HUES6 (cell line): Measurements from ENCODE around the gene ATAD3C.
"Not testable (repeated sequence)": the region's sequence is repeated elsewhere in the genome, so short reads cannot be mapped to it uniquely, and the experiment has no call there.

Source experiments
- H3K27ac ChIP-seq: 2 replicates; pipeline ENCODE4 v1.7.0; 2013; ENCODE audit warnings: low read depth, mild to moderate bottlenecking, low read length, inconsistent platforms
- H3K27me3 ChIP-seq: 2 replicates; pipeline ENCODE4 v1.6.1; 2013; ENCODE audit warnings: low read length; ENCODE audit not compliant: control insufficient read depth, insufficient read depth
- H3K36me3 ChIP-seq: 2 replicates; pipeline ENCODE4 v1.6.1; 2013; ENCODE audit warnings: low read length; ENCODE audit not compliant: control insufficient read depth, insufficient read depth
- H3K4me1 ChIP-seq: 2 replicates; pipeline ENCODE4 v1.6.1; 2013; ENCODE audit warnings: low read length; ENCODE audit not compliant: control insufficient read depth, insufficient read depth
- H3K4me3 ChIP-seq: 2 replicates; pipeline ENCODE4 v1.5.1; 2013; ENCODE audit warnings: low read depth, low read length
- H3K9ac ChIP-seq: one replicate; pipeline ENCODE4 v1.6.1; 2013; ENCODE audit warnings: mild to moderate bottlenecking, low read length
- H3K9me3 ChIP-seq: 2 replicates; pipeline ENCODE4 v1.6.1; 2013; ENCODE audit warnings: low read depth, low read length; ENCODE audit not compliant: control insufficient read depth, insufficient read depth

Gene ATAD3C

GRCh38 chr1:1517973-1518620, 68.6 kb downstream of the ATAD3C start:
- H3K9me3 ChIP-seq, result no peaks in the 10 kb centered on the region
- no peak overlapping the region for H3K9ac ChIP-seq
- H3K36me3 ChIP-seq, result peaks cover 44% of the 10 kb centered on the region
- no peaks in the 10 kb centered on the region for H3K4me1 ChIP-seq
- no peak overlapping the region for H3K27ac ChIP-seq
- no peaks in the 10 kb centered on the region for H3K27me3 ChIP-seq
- no peak overlapping the region for H3K4me3 ChIP-seq

- not testable (repeated sequence) for H3K27ac ChIP-seq, H3K9ac ChIP-seq, H3K9me3 ChIP-seq, H3K4me1 ChIP-seq, H3K27me3 ChIP-seq, H3K4me3 ChIP-seq
- peaks cover 49% of the 10 kb centered on the region for H3K36me3 ChIP-seq
Observed at GRCh38 chr1:1518621-1519007, 69.1 kb downstream of the ATAD3C start.
